Smooth muscle cell of trachea (primary cell): ENCODE data around the gene PRR3. TPM values are rescaled to one million over a fixed set of nuclear protein-coding genes. Genes with fewer than 3 reads are reported as not detected.

ENCODE experiments used
- total RNA-seq: library from RNA; depleted of rRNA; stranded (reverse); fragments of >200 nt; gene quantifications from 2 replicates; pipeline ENCODE4 v1.2.1, GENCODE V29; 2014

PRR3 gene, protein sequence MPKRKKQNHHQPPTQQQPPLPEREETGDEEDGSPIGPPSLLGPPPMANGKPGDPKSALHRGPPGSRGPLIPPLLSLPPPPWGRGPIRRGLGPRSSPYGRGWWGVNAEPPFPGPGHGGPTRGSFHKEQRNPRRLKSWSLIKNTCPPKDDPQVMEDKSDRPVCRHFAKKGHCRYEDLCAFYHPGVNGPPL
- total RNA-seq = 4.1 and 5.1 TPM in 2 replicates

DNA sequence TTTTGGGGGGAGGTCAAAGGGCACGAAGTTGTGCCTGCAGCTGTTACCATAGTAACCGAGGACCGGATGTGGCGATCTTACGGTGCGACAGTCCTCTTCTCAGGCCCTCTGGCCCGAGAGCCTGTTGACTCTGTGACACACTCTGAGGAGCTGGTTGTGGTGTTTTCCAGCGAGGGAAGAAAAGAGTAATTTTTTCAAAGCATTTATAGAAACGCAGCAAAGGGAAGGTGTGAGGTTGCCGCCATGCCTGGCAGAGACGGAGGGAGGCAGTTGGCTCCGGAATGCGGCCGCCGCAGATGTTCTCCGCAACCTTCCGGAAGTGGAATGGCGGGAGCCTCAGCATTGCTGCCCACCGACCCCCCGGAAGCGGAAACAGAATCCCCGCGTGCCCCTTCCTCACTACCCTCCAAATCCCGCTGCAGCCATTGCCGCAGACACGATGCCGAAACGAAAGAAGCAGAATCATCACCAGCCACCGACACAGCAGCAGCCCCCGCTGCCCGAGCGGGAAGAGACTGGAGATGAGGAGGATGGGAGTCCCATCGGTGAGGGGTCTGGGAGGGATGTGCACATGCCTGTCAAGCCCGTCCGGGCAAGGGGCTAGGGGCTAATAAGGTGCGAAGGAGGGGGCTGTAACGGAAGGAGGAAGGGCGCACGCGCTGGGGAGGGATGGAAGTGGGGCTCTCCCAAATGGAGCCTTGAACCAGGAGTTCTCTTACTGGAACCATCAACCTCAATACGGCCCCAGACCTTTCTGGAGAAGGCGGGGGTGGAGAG is at the start of gene PRR3:
PRR3 (plus strand) TSS at position 390 of the 777 bp plus-strand sequence; CDS start at position 440, 50 bp downstream.

DNA sequence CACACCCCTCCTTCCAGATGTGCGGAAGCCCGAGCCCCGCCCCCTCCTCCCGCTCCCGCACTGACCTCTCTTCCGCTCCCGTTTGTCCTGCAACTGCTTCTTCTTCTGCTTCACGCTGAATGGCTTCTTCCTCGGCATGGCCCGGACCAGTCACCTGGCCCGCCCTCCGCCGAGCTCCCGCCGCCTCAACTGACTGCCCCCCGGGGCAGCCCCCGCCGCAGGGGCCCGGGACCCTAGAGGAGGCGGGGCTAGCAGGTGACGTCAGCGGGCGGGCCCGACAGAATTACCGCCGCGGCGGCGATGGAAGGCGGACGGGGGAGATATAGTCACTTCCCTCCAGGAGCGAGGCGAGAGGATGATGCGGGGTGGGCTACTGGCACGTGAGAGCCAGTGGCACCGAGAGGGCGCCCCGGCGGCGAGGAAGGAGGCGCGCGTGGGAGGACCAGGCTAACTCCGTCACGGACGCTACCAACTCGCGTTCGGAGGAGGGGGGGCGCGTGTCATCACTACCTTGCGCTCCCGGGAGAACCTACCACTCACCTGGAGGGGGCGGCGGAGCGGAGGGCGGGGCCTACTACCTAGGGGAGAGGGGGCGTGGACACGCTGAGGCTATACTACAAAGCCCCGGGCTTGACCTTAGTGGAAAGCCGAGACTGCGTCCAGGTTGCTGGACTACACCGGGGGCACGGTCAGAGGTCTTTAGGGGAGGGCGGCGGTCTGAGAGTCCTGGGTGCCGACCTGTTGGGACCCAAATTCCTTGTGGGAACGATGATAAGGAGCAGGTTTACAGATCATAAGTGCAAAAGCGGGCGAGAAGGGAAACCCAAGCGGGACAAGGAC is 809 bp upstream of the PRR3 start, which contains the start of gene GNL1:
GNL1 (minus strand) TSS at position 424 of the 840 bp plus-strand sequence; CDS start at position 138, 286 bp downstream.

DNA sequence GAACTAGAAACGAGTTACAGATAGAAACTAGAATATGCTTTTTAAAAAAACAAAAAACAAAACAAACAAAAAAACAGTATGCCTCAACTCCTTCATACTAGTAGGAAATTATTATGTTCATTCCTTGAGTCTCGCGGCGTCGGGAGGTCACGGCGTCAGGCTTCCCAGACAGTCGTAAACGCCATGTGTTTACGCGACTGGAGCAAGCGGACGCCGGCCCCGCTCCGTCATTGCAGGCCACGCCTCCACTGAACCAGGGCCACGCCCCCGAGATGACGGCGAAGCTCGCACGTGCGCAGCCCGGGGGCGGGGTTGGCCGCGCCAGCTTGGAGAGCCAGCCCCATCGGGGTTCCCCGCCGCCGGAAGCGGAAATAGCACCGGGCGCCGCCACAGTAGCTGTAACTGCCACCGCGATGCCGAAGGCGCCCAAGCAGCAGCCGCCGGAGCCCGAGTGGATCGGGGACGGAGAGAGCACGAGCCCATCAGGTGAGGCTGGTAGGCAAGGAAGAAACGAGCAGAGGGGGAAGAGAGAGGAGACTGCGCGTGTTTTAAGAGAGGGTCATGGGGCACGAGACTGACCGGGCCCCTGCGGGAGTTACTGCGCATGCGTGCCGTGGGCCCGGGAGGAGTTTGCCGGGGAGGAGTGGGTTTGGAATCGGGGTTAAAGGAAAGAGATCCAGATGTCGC is 14.1 kb downstream of the PRR3 start, which contains the start of gene ABCF1:
ABCF1 (plus strand) TSS at position 368 of the 687 bp plus-strand sequence; CDS start at position 414, 46 bp downstream.

Other genes with a start within 250 kb of the PRR3 start
- 12.7 and 13.6 TPM in 2 replicates for gene TRIM39, start 230.4 kb upstream of the PRR3 start, total RNA-seq
- gene RPP21, start 212.1 kb upstream of the PRR3 start, total RNA-seq = 27.9 and 52.3 TPM in 2 replicates
- gene HLA-E, start 67.8 kb upstream of the PRR3 start, total RNA-seq = 218 and 355 TPM in 2 replicates
- 66.9 and 78.9 TPM in 2 replicates for gene GNL1, start 806 bp upstream of the PRR3 start, total RNA-seq
- gene ABCF1, start 14.1 kb downstream of the PRR3 start, total RNA-seq = 38.4 and 58.2 TPM in 2 replicates
- gene PPP1R10, start 59.9 kb downstream of the PRR3 start, total RNA-seq = 22.4 and 23.5 TPM in 2 replicates
- gene MRPS18B, start 60.5 kb downstream of the PRR3 start, total RNA-seq = 56.9 and 72.3 TPM in 2 replicates
- gene ATAT1, start 69.6 kb downstream of the PRR3 start, total RNA-seq = 3.0 and 6.3 TPM in 2 replicates
- gene C6orf136, start 89.8 kb downstream of the PRR3 start, total RNA-seq = 3.2 and 6.0 TPM in 2 replicates
- gene DHX16, start 115.7 kb downstream of the PRR3 start, total RNA-seq = 31.7 and 37.1 TPM in 2 replicates
- gene PPP1R18, start 129.3 kb downstream of the PRR3 start, total RNA-seq = 46.5 and 75.9 TPM in 2 replicates
- gene NRM, start 133.7 kb downstream of the PRR3 start, total RNA-seq = 3.1 and 4.9 TPM in 2 replicates
- 5.3 and 10.9 TPM in 2 replicates for gene MDC1, start 160.0 kb downstream of the PRR3 start, total RNA-seq
- gene TUBB, start 163.1 kb downstream of the PRR3 start, total RNA-seq = 916 and 957 TPM in 2 replicates
- 122 and 134 TPM in 2 replicates for gene FLOT1, start 185.4 kb downstream of the PRR3 start, total RNA-seq
- 14.7 and 23.0 TPM in 2 replicates for gene IER3, start 187.3 kb downstream of the PRR3 start, total RNA-seq